ENCODE data around the gene KLF17.
"Not testable (repeated sequence)": the region's sequence is repeated elsewhere in the genome, so short reads cannot be mapped to it uniquely, and the experiment has no call there.

KLF17 gene

DNA sequence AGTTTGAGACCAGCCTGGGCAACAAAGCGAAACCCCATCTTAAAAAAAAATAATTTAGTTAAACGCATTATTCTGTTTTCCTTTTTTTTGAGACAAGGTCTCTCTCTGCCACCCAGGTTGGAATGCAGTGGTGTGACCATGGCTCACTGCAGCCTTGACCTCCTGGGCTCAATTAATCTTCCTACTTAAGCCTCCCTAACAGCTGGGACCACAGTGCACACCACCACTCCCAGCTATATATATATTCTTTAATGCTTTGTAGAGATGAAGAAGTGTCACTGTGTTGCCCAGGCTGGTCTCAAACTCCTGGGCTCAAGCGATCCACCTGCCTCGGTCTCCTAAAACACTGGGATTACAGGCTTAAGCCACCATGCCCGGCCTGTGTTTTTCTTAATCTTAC lies 7.7 kb upstream of the KLF17 start:
- DNase-seq: no peak

DNA sequence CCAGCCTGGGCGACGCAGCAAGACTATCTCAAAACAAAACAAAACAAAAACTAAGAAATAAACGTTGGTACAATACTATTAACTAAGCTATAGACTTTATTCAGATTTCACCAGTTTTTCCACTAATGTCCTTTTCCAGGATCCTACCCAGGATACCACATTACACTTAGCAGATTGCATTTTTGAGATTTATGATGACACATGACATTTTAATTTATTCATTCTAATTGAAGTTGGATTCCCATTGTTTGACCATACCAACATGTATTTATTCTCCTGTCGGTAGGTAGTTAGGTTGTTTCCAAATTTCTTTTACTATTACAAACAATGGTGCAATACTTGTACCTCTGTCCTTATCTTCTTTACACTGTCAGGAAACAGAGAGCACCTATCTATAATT lies 6.8 kb upstream of the KLF17 start:
- DNase-seq: no peak

DNA sequence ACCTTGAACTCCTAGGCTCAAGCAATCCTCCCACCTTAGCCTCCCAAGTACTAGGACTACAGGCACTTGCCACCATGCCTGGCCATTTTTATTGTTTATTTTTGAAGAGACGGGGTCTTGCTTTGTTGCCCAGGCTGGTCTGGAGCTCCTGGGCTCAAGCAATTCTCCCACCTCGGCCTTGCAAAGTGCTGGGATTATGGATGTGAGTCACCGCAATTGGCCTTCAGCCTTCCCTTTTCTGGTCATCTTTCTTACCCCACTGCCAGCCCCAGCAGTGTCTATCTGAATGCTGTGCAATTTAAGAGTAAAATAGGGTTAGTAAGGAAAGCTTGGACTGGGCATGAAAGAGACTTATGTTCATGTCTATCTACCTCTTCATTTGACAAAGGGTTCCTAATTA lies 6.1 kb upstream of the KLF17 start:
- DNase-seq: no peak

DNA sequence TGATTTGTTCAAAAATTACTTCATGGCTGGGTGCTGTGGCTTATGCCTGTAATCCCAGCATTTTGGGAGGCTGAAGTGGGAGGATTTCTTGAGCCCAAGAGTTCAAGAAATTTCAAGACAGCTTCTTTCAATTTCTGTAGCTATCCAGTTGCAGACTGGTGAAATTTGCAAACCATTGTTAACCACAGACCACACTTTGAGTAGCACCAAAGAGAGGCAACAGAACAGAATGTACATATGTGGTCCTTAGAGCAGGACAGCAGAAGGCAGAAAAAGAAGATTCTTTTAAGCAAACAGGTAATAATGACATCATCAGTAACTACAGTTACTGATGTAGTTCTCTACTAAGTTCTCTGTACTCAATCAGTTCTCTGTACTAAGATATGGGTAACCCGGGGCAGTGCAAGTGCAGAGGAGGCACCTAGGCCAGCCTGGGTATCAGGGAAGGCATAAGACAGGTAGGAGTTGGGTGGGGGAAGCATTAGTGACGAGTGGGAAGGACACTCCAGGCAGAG lies 5.5 kb upstream of the KLF17 start:
- DNase-seq: no peak

DNA sequence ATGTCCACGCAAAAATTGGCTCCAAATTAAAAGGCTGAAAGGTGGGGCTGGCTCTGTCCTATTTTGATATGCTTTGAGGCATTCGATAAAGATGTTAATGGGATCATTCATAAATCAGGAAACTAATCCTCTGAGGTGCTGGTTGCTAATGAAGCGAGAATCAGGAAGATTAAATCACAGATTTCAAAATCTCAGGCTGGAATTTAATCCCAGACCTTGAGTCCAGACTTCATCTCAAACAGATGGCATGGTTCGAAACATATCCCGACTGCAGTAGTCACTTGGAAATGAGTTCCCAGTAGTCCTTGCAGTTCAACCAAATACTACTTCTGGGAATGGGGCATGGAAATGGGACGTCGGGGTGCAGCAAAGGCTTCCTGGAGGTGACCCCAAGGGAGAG lies 4.5 kb upstream of the KLF17 start:
- DNase-seq: no peak

DNA sequence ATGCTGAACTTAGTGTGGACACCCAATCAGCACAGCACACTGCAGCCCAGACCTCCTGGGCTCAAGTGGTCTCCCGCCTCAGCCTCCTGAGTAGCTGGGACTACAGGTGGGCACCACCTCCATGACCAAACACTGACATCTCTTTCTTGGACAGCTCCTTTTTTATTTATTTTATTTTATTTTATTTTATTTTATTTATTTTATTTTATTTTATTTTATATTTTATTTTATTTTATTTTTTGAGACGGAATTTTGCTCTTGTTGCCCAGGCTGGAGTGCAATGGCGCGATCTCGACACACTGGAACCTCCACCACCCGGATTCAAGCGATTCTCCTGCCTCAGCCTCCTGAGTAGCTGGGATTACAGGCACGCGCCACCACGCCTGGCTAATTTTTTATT lies 1.3 kb upstream of the KLF17 start:
- DNase-seq: not testable (repeated sequence)

DNA sequence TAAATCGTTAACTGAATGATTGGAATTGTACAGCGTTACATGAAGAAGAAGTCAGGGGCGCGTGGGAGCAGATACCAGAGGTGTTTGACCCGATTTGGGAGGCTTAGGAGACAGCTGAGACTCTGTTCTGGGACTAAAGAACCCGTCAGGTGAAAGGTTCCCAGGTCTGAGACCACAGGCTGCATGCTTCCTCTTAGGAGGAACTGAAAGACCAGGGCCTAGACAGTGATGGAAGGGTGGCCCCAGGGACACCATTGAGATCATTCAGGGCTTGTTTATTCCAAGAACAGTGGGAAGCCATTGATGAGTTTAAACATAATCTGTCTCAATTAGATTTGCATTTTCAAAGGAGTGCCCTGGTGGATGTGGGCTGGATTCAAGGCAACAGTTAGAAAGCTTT lies 904 bp downstream of the KLF17 start:
- no peak for DNase-seq

DNA sequence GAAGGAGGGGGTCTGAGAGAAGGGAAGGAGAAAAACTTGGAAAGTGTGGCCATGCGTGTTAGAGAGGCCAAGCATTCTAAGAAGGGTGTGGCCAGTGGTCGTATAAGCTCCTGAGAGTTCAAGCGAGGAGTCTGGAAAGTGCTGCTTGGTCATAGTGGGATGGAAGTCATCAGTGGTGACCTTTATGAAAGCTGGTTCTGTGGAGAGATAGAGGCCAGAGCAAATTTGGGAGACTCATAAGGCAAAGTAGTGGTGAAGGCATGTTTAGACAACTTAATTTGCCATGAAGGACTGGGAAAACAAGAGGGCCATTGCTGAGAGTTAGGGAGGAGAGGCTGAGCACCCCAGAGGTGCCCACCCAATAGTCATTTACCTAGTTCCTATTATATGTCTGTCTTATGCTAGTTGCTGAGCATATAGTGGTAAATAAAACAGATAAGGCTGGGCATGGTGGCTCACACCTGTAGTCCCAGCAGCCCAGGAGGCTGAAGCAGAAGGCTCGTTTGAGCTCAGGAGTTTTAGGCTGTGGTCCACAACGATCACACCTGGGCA lies 1.9 kb downstream of the KLF17 start:
- DNase-seq: no peak

DNA sequence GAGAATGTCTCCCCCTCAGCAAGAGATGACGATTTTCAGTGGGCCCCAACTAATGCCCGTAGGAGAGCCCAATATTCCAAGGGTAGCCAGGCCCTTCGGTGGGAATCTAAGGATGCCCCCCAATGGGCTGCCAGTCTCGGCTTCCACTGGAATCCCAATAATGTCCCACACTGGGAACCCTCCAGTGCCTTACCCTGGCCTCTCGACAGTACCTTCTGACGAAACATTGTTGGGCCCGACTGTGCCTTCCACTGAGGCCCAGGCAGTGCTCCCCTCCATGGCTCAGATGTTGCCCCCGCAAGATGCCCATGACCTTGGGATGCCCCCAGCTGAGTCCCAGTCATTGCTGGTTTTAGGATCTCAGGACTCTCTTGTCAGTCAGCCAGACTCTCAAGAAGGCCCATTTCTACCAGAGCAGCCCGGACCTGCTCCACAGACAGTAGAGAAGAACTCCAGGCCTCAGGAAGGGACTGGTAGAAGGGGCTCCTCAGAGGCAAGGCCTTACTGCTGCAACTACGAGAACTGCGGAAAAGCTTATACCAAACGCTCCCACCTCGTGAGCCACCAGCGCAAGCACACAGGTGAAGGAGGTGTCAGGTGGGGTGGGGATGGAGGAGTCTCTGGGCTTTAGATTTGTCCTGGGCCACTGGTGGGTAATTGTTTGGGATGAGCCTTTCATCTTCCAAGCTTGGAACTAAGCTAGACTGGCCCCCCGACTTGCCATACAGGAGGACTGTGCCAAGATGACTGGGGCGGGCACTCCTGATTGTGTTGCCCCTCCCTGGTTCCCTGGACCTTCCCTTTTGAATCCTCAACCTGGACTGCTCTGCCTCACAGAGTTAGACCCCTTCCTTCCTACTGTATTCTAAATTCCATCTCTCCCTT lies 11.2 kb downstream of the KLF17 start:
- no peak for DNase-seq

DNA sequence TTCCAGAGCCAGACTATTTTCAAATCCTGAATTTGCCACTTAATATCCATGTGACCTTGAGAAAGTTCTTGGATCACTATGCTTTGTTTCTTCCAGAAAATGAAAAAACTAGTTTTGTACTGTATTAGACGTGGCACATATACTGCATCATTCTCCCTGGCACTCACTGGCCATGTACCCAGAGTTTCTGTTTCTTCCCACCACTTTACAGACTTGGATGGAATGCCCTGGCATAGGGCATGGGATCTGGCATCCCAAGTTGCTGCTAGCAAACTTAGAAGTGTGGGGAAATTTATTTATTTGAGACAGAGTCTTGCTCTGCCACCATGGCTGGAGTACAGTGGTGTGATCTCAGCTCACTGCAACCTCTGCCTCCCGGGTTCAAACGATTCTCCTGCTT lies 12.8 kb downstream of the KLF17 start:
- DNase-seq: no peak

DNA sequence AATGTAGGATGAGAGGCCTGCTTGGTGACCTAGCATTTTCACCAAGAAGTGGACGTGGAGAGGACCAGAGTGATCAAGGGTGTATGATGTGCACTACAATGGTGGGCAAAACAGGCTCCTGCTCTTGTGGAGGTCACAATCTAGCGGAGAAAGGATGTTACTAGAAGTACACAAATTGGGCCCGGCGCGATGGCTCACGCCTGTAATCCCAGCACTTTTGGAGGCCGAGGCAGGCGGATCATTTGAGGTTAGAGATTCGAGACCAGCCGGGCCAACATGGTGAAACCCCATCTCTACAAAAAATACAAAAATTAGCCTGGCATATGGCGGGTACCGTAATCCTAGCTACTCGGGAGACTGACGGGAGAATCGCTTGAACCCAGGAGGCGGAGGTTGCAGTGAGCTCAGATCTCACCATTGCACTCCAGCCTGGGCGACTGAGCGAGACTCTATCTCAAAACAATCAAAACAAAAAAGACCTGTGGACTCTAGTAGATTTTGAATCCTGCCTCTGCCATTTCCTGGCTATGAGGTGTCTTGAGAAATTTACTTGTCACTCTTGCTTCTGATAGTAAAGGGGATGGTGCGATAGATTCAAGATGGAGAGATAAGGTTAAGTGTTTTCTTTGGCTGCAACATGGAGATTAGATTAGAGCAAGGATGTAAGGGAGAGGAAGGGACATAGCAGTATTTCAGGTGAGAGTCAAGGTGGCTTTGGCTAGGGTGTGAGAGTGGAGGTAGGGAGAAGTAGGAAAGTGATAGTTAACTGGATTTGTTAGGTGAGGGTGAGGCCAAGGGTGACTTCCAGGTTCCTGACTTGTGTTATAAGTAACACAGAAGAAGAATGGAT lies 15.7 kb downstream of the KLF17 start:
- no peak for DNase-seq

DNA sequence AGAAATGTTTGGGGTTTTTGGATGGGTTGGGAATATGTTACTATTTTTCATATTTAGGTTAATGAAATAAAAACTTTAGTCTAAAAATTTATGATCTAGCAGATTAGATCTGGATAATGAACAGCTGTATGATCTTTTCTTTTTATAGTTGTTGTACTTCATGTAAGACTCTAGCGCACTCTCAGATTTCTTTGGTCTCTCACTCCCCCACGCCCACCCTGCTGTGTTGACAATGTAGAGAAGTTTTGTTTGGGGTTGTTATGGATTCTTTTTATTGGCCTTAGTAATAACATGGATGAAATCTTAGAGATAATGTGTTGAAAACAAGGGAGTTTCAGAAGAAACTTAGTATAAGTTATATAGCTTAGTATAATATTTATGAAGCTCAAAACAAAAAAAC lies 17.3 kb downstream of the KLF17 start:
- no peak for DNase-seq

DNA sequence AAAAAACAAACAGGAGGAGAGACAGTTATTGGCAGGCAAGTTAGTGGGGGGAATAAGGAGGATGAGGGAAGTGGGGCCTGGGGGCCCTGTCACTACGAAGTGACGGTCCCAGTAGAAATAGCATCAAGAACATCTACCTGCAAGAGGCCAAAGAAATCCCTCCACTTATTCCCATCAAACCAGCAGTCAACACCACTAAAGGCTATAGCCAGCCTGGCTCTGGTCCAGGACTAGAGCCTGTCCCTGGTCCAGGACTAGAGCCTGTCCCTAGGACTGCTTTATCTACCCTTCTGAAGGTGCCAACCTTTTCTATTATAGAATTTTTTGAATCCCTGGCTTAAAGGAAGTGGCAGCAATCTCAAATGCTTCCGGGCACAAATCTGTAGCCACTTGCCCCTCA lies 19.6 kb downstream of the KLF17 start:
- no peak for DNase-seq

DNA sequence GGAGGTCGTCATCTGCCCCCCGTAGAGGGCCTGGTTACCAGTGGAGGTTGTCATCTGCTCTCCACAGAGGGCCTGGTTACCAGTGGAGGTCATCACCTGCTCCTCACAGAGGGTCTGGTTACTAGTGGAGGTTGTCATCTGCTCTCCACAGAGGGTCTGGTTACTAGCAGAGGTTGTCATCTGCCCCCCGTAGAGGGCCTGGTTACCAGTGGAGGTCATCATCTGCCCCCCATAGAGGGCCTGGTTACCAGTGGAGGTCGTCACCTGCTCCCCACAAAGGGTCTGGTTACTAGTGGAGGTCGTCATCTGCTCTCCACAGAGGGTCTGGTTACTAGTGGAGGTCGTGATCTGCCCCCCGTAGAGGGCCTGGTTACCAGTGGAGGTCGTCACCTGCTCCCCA lies 20.9 kb downstream of the KLF17 start:
- not testable (repeated sequence) for DNase-seq

DNA sequence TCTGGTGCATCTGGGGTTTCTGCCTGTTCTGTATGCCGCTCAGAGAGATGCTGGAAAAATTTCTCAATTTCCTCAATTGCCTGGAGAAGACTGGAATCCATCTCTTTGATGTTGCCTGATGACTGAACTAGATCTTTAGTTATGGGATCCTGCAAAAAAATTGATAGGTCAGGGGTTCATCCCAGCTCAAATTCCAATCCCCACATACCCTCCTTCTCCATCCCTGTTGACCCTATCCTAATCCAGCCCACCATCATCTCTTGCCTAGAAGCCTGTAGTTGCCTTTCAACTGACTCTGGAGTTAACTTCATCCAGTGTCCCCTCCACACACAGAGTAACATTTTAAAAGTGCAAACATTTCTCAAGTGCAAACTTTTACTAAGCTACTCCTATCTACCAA lies 22.9 kb downstream of the KLF17 start, which contains the start of gene KLF18:
TSS of gene KLF18 (minus strand) at position 101 of the 400 bp plus-strand sequence. CDS start at position 101, 0 bp downstream.
- no peak for DNase-seq

DNA sequence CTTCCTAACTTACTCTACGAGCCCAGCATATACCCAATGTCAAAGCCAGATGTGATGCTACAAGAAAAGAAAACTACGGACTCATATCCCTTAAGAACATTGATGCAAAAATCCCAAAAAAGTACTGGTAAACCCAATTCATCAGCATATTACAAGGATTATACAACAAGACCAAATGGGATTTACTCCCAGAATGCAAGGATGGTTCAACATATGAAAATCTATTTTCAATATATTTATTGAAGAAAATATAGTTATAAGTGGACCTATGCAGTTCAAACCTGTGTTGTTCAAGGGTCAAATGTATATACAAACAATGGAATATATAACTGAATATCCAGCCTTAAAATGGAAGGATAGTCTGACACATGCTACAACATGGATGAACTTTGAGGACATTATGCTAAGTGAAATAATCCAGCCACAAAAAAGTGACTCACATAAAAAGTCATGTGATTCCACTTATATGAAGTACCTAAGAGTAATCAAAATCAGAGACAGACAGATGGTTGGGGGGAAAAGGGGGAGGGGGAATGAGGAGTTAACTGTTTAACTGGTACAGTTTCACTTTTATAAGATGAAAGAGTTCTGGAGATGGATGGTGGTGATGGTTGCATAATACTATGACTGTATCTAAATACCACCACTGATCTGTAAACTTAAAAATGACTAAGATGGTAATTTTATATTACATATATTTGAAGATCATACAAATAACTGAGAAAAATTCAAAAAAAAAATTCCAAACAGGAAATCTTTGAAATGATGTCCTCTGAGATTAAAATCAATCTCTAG lies 26.5 kb downstream of the KLF17 start:
- no peak for DNase-seq

DNA sequence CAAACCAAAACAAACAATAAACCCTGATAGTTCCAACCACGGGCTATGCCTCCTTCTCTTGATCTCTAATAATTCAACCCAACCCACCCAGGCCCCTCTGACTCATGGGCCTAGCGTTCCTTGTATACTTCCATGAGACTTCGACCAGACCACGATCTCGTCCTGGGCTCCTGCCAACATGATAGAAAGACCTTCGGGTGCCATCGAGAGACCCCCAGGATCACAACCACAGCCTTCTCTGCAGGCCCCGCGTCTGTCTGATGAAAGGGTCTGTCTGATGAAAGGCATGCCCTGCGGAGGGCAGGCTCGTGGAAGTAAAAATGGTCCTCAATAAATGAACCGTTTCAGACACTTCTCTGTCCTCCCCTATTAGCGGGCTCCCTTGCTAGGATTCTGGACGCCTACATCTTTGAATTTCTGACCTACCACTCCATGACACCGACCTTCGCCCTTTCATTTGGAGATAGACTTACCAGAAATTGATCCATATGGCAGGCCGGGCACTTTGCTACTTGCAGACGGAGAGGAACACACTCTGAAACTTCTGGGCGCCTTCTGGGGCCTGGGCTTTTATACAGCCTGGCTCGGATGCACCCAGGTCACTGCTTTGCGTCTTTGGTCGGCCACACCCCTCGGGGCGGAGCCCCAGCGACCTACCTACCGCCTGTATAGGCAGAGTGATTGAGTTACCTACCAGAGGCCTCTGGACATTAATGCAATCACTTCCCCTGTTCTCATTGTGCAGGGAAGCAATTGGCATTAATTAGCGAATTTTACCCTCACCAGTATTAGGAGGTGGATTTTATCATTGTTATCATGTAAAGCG lies 28.1 kb downstream of the KLF17 start:
- DNase-seq: no peak

DNA sequence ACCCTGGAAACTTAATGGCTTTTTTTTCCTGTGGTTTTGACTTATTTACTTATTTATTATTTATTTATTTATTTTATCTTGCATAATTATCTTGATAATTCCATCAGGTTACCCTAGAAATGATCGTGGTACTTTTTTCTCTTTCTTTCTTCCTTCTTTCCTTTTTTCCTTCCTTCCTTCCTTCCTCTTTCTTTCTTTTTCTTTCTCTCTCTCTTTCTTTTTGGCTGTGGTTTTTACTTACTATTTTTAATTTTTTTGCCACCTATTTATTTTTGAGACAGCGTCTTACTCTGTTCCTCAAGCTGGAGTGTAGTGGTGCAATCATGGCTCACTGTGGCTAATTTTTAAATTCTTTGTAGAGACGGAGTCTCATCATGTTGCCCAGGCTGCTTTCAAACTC lies 29.0 kb downstream of the KLF17 start:
- DNase-seq: no peak

DNA sequence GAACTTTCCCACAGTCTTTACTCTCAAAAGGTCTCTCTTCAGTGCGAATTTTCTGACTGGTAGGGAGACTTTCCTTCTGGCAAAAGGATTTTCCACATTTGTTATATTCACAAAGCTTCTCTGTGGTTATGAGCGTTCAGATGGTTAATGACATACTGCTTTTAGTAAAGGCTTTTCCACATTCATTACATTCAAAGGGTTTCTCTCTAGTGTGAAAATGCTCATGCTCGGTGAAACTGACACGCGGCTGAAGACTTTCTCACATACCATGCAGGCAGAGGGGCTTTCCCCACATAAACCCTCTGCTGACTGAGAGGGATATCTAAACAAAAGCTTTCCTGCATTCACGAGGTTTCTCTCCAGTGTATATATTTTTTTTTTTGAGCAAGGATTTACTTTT lies 32.7 kb downstream of the KLF17 start:
- no peak for DNase-seq

DNA sequence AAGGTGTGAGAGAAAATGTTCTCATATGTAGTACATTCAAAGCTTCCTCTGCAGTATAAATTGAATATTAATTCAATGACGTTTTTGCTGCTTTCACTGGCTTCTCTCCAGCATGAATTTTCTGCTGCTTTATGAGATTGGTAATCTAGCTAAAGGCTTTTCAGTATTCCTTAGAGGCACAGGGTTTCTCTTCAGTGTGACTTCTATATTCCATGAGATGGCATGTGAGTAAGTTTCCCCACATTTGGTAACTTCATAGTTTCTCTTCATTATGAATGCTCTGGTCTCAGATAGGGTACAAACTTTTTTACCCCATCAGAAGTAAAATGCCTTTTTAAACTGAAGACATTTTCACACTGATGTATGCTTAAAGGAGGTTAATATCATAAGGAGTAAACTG lies 33.2 kb downstream of the KLF17 start:
- DNase-seq: no peak

DNA sequence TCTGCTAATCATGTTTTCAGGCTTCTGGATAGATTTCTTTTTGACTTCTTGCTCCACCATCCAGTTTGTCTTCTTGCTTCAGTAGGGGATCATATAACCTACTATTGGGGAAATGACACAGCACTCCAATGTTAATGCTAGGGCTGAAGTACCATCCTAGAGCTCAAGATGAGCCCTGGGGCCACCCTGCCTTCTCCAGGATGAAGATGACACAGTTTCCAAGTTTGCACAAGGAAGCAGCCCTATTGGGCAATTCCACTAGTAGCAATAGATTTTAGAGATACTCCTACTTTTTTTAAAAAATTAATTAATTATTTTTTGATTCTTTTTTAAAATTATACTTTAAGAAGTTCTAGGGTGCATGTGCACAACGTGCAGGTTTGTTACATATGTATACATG lies 34.1 kb downstream of the KLF17 start:
- DNase-seq: no peak

DNA sequence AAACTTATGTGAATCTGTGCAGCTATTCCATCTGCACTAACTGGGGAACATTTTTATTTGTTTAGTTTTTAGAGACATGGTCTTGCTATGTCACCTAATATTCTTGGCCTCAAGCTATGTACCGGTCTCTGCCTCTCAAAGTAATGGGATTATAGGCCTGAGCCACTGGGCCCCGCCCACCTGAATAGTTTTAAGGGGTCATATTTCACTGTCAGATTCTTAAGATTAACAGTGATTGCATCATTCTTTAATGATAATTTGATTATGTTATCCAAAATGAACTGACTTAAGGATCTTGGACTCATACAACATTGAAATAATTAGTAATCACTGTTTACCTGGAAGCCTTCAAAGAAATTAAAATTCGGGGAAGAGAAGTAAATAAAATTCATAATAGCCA lies 35.4 kb downstream of the KLF17 start:
- DNase-seq: no peak

All from NCI-H446 treated with DMSO at 0.1 percent for 48 hours (cell line).